PFSK-1 (cell line): Measurements from ENCODE around the gene FETUB.

ENCODE experiments used
- FOXP2 ChIP-seq: optimal IDR thresholded peaks from 2 replicates; pipeline ENCODE3; 2011; ENCODE audit warnings: borderline replicate concordance, control low read depth, inconsistent platforms; ENCODE audit not compliant: insufficient read depth; ENCODE audit errors: extremely low read length, extremely low read depth
- POLR2AphosphoS5 ChIP-seq: IDR thresholded peaks from 2 replicates; pipeline ENCODE4 v1.6.1; 2012; ENCODE audit warnings: low read depth, mild to moderate bottlenecking, control low read depth, low read length, moderate library complexity
- SIN3A ChIP-seq: IDR thresholded peaks from 2 replicates; pipeline ENCODE4 v1.6.1; 2012; ENCODE audit warnings: mild to moderate bottlenecking, low read length, moderate library complexity, borderline replicate concordance; ENCODE audit not compliant: insufficient read depth
- TAF1 ChIP-seq: IDR thresholded peaks from 2 replicates; pipeline ENCODE4 v1.6.1; 2012; ENCODE audit warnings: low read length, control low read depth, borderline replicate concordance; ENCODE audit not compliant: insufficient read depth
- TF ChIP-seq, protein P1 (sequence below), 2 experiments: IDR thresholded peaks; 2 replicates each; pipeline versions ENCODE4 v1.6.1 to v1.8.0; 2011 to 2012; ENCODE audit warnings: low read depth in 2 of 2, low read length in 2 of 2, control low read depth in 1 of 2, inconsistent platforms in 1 of 2, mild to moderate bottlenecking in 1 of 2, moderate library complexity in 1 of 2; ENCODE audit not compliant: insufficient read depth in 1 of 2

GRCh38 chr3:186682812-186683211 is 42.6 kb downstream of the FETUB start:
- TF ChIP-seq, protein P1, sequence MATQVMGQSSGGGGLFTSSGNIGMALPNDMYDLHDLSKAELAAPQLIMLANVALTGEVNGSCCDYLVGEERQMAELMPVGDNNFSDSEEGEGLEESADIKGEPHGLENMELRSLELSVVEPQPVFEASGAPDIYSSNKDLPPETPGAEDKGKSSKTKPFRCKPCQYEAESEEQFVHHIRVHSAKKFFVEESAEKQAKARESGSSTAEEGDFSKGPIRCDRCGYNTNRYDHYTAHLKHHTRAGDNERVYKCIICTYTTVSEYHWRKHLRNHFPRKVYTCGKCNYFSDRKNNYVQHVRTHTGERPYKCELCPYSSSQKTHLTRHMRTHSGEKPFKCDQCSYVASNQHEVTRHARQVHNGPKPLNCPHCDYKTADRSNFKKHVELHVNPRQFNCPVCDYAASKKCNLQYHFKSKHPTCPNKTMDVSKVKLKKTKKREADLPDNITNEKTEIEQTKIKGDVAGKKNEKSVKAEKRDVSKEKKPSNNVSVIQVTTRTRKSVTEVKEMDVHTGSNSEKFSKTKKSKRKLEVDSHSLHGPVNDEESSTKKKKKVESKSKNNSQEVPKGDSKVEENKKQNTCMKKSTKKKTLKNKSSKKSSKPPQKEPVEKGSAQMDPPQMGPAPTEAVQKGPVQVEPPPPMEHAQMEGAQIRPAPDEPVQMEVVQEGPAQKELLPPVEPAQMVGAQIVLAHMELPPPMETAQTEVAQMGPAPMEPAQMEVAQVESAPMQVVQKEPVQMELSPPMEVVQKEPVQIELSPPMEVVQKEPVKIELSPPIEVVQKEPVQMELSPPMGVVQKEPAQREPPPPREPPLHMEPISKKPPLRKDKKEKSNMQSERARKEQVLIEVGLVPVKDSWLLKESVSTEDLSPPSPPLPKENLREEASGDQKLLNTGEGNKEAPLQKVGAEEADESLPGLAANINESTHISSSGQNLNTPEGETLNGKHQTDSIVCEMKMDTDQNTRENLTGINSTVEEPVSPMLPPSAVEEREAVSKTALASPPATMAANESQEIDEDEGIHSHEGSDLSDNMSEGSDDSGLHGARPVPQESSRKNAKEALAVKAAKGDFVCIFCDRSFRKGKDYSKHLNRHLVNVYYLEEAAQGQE (IDR thresholded peaks at IDR 0.05; ENCODE audit: insufficient read depth in 1 of 2, low read depth in 2 of 2, low read length in 2 of 2): no peak
- no peak for TF ChIP-seq SIN3A
- TF ChIP-seq POLR2AphosphoS5: no peak
- TF ChIP-seq TAF1: no peak
- no peak for TF ChIP-seq FOXP2
